K562 (cell line): ENCODE data around the gene SLC2A4. TPM values are rescaled to one million over a fixed set of nuclear protein-coding genes. Genes with fewer than 3 reads are reported as not detected.

Experiments used
- CREB1 ChIP-seq, 2 experiments: sonication (generic) in 1 of 2; formaldehyde crosslinking in 1 of 2; IDR thresholded peaks; 2 replicates each; pipeline versions ENCODE4 v1.6.1 to v1.8.0; 2012 to 2022; ENCODE audit warnings: inconsistent platforms in 1 of 2, mild to moderate bottlenecking in 1 of 2, missing genetic modification reagents in 1 of 2, moderate library complexity in 1 of 2
- HCFC1 ChIP-seq: IDR thresholded peaks from 2 replicates; pipeline ENCODE4 v1.6.1; 2012; ENCODE audit warnings: low read depth, low read length, improper control_type of control experiment
- POLR2A ChIP-seq: fragments of 450-650 bp; conservative IDR thresholded peaks from 2 replicates; pipeline ENCODE4 v1.6.1; 2016
- TFAP4 ChIP-seq: sonication (generic); formaldehyde crosslinking; IDR thresholded peaks from 2 replicates; pipeline ENCODE4 v1.8.0; 2022; ENCODE audit warnings: missing genetic modification reagents, mild to moderate bottlenecking, moderate library complexity, borderline replicate concordance
- THRB ChIP-seq: fragments of 450-650 bp; formaldehyde crosslinking; conservative IDR thresholded peaks from 2 replicates; pipeline ENCODE4 v1.4.0; 2022; ENCODE audit warnings: mild to moderate bottlenecking, missing genetic modification characterization
- ZBTB11 ChIP-seq, 3 experiments: fragments of 200-800 bp in 1 of 3; fragments of 250-450 bp in 1 of 3; fragments of 450-650 bp in 1 of 3; sonication (Bioruptor Pico) in 1 of 3; sonication (Bioruptor generic) in 1 of 3; formaldehyde crosslinking in 1 of 3; IDR thresholded peaks; 2 replicates each; pipeline versions ENCODE4 v1.6.1 to v1.8.0; 2016 to 2022; ENCODE audit warnings: mild to moderate bottlenecking in 2 of 3, missing genetic modification characterization in 2 of 3, missing compliant biosample characterization in 1 of 3, moderate library complexity in 1 of 3
- ZNF561 ChIP-seq: fragments of 450-650 bp; formaldehyde crosslinking; conservative IDR thresholded peaks from 2 replicates; pipeline ENCODE4 v1.4.0; 2020; ENCODE audit warnings: mild to moderate bottlenecking, moderate library complexity
- ZNF766 ChIP-seq: fragments of 200-800 bp; sonication (Bioruptor generic); conservative IDR thresholded peaks from 2 replicates; pipeline ENCODE4 v1.6.1; 2016; ENCODE audit warnings: missing genetic modification characterization, missing compliant biosample characterization
- polyA plus RNA-seq, 8 experiments: library from polyadenylated mRNA; depleted of rRNA in 4 of 8; stranded (reverse) in 5 of 8; unstranded in 3 of 8; fragments of >200 nt; fragmentation: Nextera tagmentation in 2 of 8; fragmentation: Illumina TruSeq in 1 of 8; extraction: Ambion mirVana in 2 of 8; extraction: Trizol in 1 of 8; gene quantifications; 2 replicates each; pipeline versions ENCODE4 v1.2.1 to v1.2.3, GENCODE V29; 2011 to 2014; ENCODE audit warnings: inconsistent platforms in 1 of 8, missing spikeins in 1 of 8
- total RNA-seq, 7 experiments: library from RNA; depleted of rRNA in 6 of 7; stranded (reverse); fragments of >200 nt in 6 of 7; fragmentation: Illumina TruSeq in 2 of 7; extraction: Trizol in 2 of 7; gene quantifications; 2 replicates each; pipeline versions ENCODE4 v1.2.1 to v1.2.3, GENCODE V29; 2011 to 2021; ENCODE audit warnings: low replicate concordance in 1 of 7

SLC2A4 gene
- total and polyA plus RNA-seq, 9 of the 15 experiments (the other 6 are each of a cell fraction or from before 2014, with no cell fraction given): 0.74 to 3.5 (median 1.6) TPM

- TF ChIP-seq ZBTB11 (CRISPR knock-in tag; IDR thresholded peaks at IDR 0.05) (no peak), ZNF561 (CRISPR knock-in tag) (no peak), HCFC1 (no peak), THRB (CRISPR knock-in tag) (no peak), CREB1 (IDR thresholded peaks at IDR 0.05) (no peak), CREB1 (CRISPR knock-in tag; IDR thresholded peaks at IDR 0.05) (no peak), POLR2A (no peak), TFAP4 (CRISPR knock-in tag) (peak; percentile 97), ZNF766 (0 out of 2 replicates have a peak, but pooled peaks have one; percentile 46)
These were observed 11.6 kb downstream of the SLC2A4 start (continued) for GRCh38 chr17:7293159-7293558.
